Measurements from ENCODE around the gene MYLK4.

MYLK4 gene

GRCh38 chr6:2715737-2716136 is 35.0 kb downstream of the MYLK4 start:
- no peak for TF ChIP-seq POLR2AphosphoS5 (IDR thresholded peaks at IDR 0.05; ENCODE audit: low read depth, low read length)
- no peak for TF ChIP-seq TAF1 (IDR thresholded peaks at IDR 0.05; ENCODE audit: borderline replicate concordance, insufficient read depth, low read length)
- TF ChIP-seq SIN3A (IDR thresholded peaks at IDR 0.05; ENCODE audit: borderline replicate concordance, insufficient read depth, low read length), result no peak
- no peak for TF ChIP-seq REST (IDR thresholded peaks at IDR 0.05; ENCODE audit: insufficient read depth in 1 of 2, low read depth in 2 of 2, low read length in 2 of 2)
- TF ChIP-seq FOXP2 (optimal IDR thresholded peaks at IDR 0.05; ENCODE audit: borderline replicate concordance, extremely low read depth, extremely low read length, insufficient read depth), result no peak

GRCh38 chr6:2714111-2714895 is 36.4 kb downstream of the MYLK4 start:
- TF ChIP-seq REST (IDR thresholded peaks at IDR 0.05; ENCODE audit: insufficient read depth in 1 of 2, low read depth in 2 of 2, low read length in 2 of 2) (no peak), FOXP2 (optimal IDR thresholded peaks at IDR 0.05; ENCODE audit: borderline replicate concordance, extremely low read depth, extremely low read length, insufficient read depth) (no peak), TAF1 (IDR thresholded peaks at IDR 0.05; ENCODE audit: borderline replicate concordance, insufficient read depth, low read length) (no peak), SIN3A (IDR thresholded peaks at IDR 0.05; ENCODE audit: borderline replicate concordance, insufficient read depth, low read length) (no peak), POLR2AphosphoS5 (IDR thresholded peaks at IDR 0.05; ENCODE audit: low read depth, low read length) (no peak)

- TF ChIP-seq TAF1 (IDR thresholded peaks at IDR 0.05; ENCODE audit: borderline replicate concordance, insufficient read depth, low read length) (no peak), FOXP2 (optimal IDR thresholded peaks at IDR 0.05; ENCODE audit: borderline replicate concordance, extremely low read depth, extremely low read length, insufficient read depth) (no peak), SIN3A (IDR thresholded peaks at IDR 0.05; ENCODE audit: borderline replicate concordance, insufficient read depth, low read length) (no peak), POLR2AphosphoS5 (IDR thresholded peaks at IDR 0.05; ENCODE audit: low read depth, low read length) (no peak), REST (IDR thresholded peaks at IDR 0.05; ENCODE audit: insufficient read depth in 1 of 2, low read depth in 2 of 2, low read length in 2 of 2) (no peak)
Observed at GRCh38 chr6:2713473-2714110, 37.1 kb downstream of the MYLK4 start.

GRCh38 chr6:2712102-2712501 is 38.6 kb downstream of the MYLK4 start:
- TF ChIP-seq REST (IDR thresholded peaks at IDR 0.05; ENCODE audit: insufficient read depth in 1 of 2, low read depth in 2 of 2, low read length in 2 of 2), result no peak
- no peak for TF ChIP-seq TAF1 (IDR thresholded peaks at IDR 0.05; ENCODE audit: borderline replicate concordance, insufficient read depth, low read length)
- TF ChIP-seq FOXP2 (optimal IDR thresholded peaks at IDR 0.05; ENCODE audit: borderline replicate concordance, extremely low read depth, extremely low read length, insufficient read depth), result no peak

Measured in PFSK-1 (cell line).